ENCODE data around the gene BAG1.

The BAG1 gene

GRCh38 chr9:33270146-33270545, 5.6 kb upstream of the BAG1 start:
- H3K27me3 ChIP-seq: no peaks in the 10 kb centered on the region
- TF ChIP-seq CTCF (IDR thresholded peaks at IDR 0.05): no peak
- H3K9me3 ChIP-seq: no peaks in the 10 kb centered on the region
- H3K36me3 ChIP-seq: peaks cover 88% of the 10 kb centered on the region
- peaks cover 10 to 11% of the 10 kb centered on the region in 2 experiments for H3K4me1 ChIP-seq (ENCODE audit: control insufficient read depth in 1 of 2, insufficient read depth in 1 of 2, low read depth in 1 of 2, low read length in 1 of 2)
- no peak overlapping the region for H3K4me3 ChIP-seq (ENCODE audit: low read depth in 1 of 2, low read length in 1 of 2)
- no peak overlapping the region for H3K27ac ChIP-seq

GRCh38 chr9:33267151-33267767, 2.8 kb upstream of the BAG1 start:
- peaks cover 61% of the 10 kb centered on the region for H3K36me3 ChIP-seq
- peak overlapping the region; percentile 38 for H3K27ac ChIP-seq
- H3K4me3 ChIP-seq (ENCODE audit: low read depth in 1 of 2, low read length in 1 of 2): no peak overlapping the region
- H3K9me3 ChIP-seq: no peaks in the 10 kb centered on the region
- no peaks in the 10 kb centered on the region for H3K27me3 ChIP-seq
- TF ChIP-seq CTCF (IDR thresholded peaks at IDR 0.05): no peak
- H3K4me1 ChIP-seq (ENCODE audit: control insufficient read depth in 1 of 2, insufficient read depth in 1 of 2, low read depth in 1 of 2, low read length in 1 of 2): peaks cover 23 to 27% of the 10 kb centered on the region in 2 experiments

GRCh38 chr9:33265211-33265865, 830 bp upstream of the BAG1 start:
- no peak for TF ChIP-seq CTCF (IDR thresholded peaks at IDR 0.05)
- Histone ChIP-seq H3K4me3 (ENCODE audit: low read depth in 1 of 2, low read length in 1 of 2) (peak overlapping the region; percentile 82 to 87), H3K9me3 (no peaks in the 10 kb centered on the region), H3K36me3 (peaks cover 61% of the 10 kb centered on the region), H3K27ac (peak overlapping the region; percentile 97), H3K4me1 (ENCODE audit: control insufficient read depth in 1 of 2, insufficient read depth in 1 of 2, low read depth in 1 of 2, low read length in 1 of 2) (peaks cover 23 to 27% of the 10 kb centered on the region in 2 experiments), H3K27me3 (no peaks in the 10 kb centered on the region)

- no peaks in the 10 kb centered on the region for H3K27me3 ChIP-seq
- H3K36me3 ChIP-seq: peaks cover 61% of the 10 kb centered on the region
- peak overlapping the region; percentile 82 to 87 for H3K4me3 ChIP-seq (ENCODE audit: low read depth in 1 of 2, low read length in 1 of 2)
- H3K27ac ChIP-seq: peak overlapping the region; percentile 97
- TF ChIP-seq CTCF (IDR thresholded peaks at IDR 0.05): no peak
- H3K4me1 ChIP-seq (ENCODE audit: control insufficient read depth in 1 of 2, insufficient read depth in 1 of 2, low read depth in 1 of 2, low read length in 1 of 2): peaks cover 23 to 27% of the 10 kb centered on the region in 2 experiments
- no peaks in the 10 kb centered on the region for H3K9me3 ChIP-seq
Observed at GRCh38 chr9:33264003-33264472, 470 bp downstream of the BAG1 start.

- no peaks in the 10 kb centered on the region for H3K27me3 ChIP-seq
- H3K4me1 ChIP-seq (ENCODE audit: control insufficient read depth in 1 of 2, insufficient read depth in 1 of 2, low read depth in 1 of 2, low read length in 1 of 2): peaks cover 23 to 27% of the 10 kb centered on the region in 2 experiments
- peaks cover 61% of the 10 kb centered on the region for H3K36me3 ChIP-seq
- H3K27ac ChIP-seq: peak overlapping the region; percentile 97
- H3K9me3 ChIP-seq: no peaks in the 10 kb centered on the region
- TF ChIP-seq CTCF (IDR thresholded peaks at IDR 0.05): no peak
- peak overlapping the region; percentile 82 to 87 for H3K4me3 ChIP-seq (ENCODE audit: low read depth in 1 of 2, low read length in 1 of 2)
Observed at GRCh38 chr9:33263131-33264002, 1.1 kb downstream of the BAG1 start.

All from neutrophil (primary cell).